HFFc6 (cell line): ENCODE measurements around the gene UBA52. TPM values are rescaled to one million over a fixed set of nuclear protein-coding genes. Genes with fewer than 3 reads are reported as not detected.

Source experiments
- DNase-seq: peaks from one replicate; pipeline ENCODE4 v3.0.0-alpha.2; 2018
- H3K27ac Mint-ChIP-seq: 2 replicates; pipeline ENCODE4 v1.8.0; 2020; ENCODE audit warnings: mild to moderate bottlenecking, mixed read lengths
- H3K27me3 Mint-ChIP-seq: 2 replicates; pipeline ENCODE4 v1.8.0; 2021; ENCODE audit warnings: mild to moderate bottlenecking, moderate library complexity, mixed read lengths; ENCODE audit not compliant: insufficient read depth
- H3K36me3 Mint-ChIP-seq: 2 replicates; pipeline ENCODE4 v1.8.0; 2021; ENCODE audit warnings: low read depth, mixed read lengths
- H3K4me1 Mint-ChIP-seq: 2 replicates; pipeline ENCODE4 v1.8.0; 2020; ENCODE audit warnings: low read depth, mixed read lengths
- H3K4me3 Mint-ChIP-seq: 2 replicates; pipeline ENCODE4 v1.8.0; 2020; ENCODE audit warnings: mild to moderate bottlenecking, moderate library complexity, mixed read lengths
- H3K9me3 Mint-ChIP-seq: 2 replicates; pipeline ENCODE4 v1.8.0; 2020; ENCODE audit warnings: mild to moderate bottlenecking, mixed read lengths
- CTCF ChIP-seq: fragments of 200-600 bp; sonication (generic); IDR thresholded peaks from 2 replicates; pipeline ENCODE4 v1.5.0; 2021; ENCODE audit warnings: antibody characterized with exemption, mild to moderate bottlenecking
- total RNA-seq, 6 experiments: library from RNA; stranded (reverse); fragmentation: NEBNext Ultra II Directional; extraction: Animal tissue kit (Norgen Biotek cat#: 25700); gene quantifications; 2 replicates in 1 of 6; 3 replicates in 5 of 6; pipeline ENCODE4 v1.2.3, GENCODE V29; 2021

Gene UBA52
- total RNA-seq, 6 experiments from 2014 or later = 1,140 to 1,305 (median 1,270) TPM

DNA sequence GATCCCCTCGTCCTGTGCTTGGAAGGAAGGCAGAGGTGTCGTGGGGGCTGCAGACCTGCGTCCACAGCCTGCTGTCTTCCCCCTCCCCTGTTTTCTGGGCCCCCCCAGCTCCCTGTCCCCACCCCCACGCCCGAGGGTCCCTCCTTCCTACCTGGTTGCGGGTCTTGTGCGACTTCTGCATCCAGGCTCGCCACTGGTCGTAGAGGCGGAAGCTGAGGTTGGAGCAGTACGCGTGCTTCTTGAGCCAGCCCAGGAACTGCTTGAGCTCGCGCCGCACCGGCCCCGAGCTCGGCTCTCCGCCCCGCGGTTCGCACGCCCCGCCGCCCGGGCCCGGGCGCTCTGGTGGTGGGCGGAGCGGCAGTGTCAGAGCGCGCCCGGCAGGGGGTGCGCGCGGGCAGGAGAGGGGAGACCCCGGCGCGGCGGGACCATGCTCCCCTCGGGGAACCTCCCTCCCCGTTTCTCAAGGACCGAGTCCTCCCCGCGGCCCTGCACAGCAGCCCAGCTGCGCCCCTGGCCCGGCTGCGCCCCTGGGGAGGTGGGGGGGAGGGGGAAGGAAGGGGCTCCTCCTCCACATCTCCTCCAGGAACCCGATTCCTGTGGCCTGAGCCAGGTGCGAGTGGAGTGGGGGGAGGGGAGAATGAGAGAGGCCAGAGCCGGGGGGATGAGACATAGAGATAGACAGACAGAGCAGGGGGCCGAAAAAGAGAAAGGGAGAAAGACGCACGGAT, 22.6 kb downstream of the UBA52 start:
- Mint-ChIP-seq H3K27ac (peak overlapping the region; percentile 65), H3K27me3 (peaks cover 5% of the 10 kb centered on the region; the same call in 1 of the 2 replicates), H3K4me1 (peaks cover 19% of the 10 kb centered on the region), H3K9me3 (no peaks in the 10 kb centered on the region), H3K36me3 (peaks cover 8% of the 10 kb centered on the region; the same call in 1 of the 2 replicates), H3K4me3 (peak overlapping the region; percentile 77)
- peak; percentile 47 for DNase-seq
- TF ChIP-seq CTCF = peak; percentile 90

GRCh38 chr19:18594824-18595373, 23.2 kb downstream of the UBA52 start:
- TF ChIP-seq CTCF = no peak
- H3K4me1 Mint-ChIP-seq = peaks cover 14% of the 10 kb centered on the region
- peaks cover 8% of the 10 kb centered on the region; the same call in 1 of the 2 replicates for H3K36me3 Mint-ChIP-seq
- no peaks in the 10 kb centered on the region for H3K9me3 Mint-ChIP-seq
- H3K27ac Mint-ChIP-seq = peak overlapping the region; percentile 65
- peak overlapping the region; percentile 77 for H3K4me3 Mint-ChIP-seq
- DNase-seq = no peak
- peaks cover 7% of the 10 kb centered on the region; the same call in 1 of the 2 replicates for H3K27me3 Mint-ChIP-seq

GRCh38 chr19:18595475-18595874, 23.8 kb downstream of the UBA52 start:
- H3K27me3 Mint-ChIP-seq = peaks cover 7% of the 10 kb centered on the region; the same call in 1 of the 2 replicates
- peaks cover 11% of the 10 kb centered on the region for H3K4me1 Mint-ChIP-seq
- H3K4me3 Mint-ChIP-seq = no peak overlapping the region
- H3K27ac Mint-ChIP-seq = no peak overlapping the region
- no peak for DNase-seq
- H3K36me3 Mint-ChIP-seq = peaks cover 6% of the 10 kb centered on the region; the same call in 1 of the 2 replicates
- no peaks in the 10 kb centered on the region for H3K9me3 Mint-ChIP-seq
- TF ChIP-seq CTCF = no peak

DNA sequence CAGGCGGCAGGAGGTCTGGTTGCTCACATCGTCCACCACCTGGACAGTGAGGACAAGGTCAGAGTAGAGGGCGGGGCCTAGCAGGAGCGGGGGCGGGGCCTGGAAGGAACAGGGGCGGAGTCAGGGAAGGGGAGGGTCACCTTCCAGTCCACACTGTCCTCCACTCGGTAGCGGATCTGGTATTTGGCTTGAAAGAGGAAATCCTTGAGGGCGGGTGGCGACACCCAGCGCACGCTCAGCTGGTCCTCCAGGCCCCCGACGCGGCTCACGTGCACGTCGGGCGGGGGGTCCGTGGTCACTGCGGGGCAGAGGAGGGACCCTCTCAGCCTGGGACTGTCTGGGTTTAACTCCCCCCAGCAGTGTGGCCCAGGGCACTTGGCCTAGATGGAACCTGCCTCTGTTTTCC, 25.1 kb downstream of the UBA52 start:
- H3K4me1 Mint-ChIP-seq = peaks cover 11% of the 10 kb centered on the region
- DNase-seq = no peak

More for the DNA sequence above, 25.1 kb downstream of the UBA52 start:
- no peak for TF ChIP-seq CTCF
- Mint-ChIP-seq H3K27me3 (peaks cover 7% of the 10 kb centered on the region; the same call in 1 of the 2 replicates), H3K27ac (no peak overlapping the region), H3K36me3 (no peaks in the 10 kb centered on the region), H3K4me3 (no peak overlapping the region), H3K9me3 (no peaks in the 10 kb centered on the region)
